ENCODE measurements around the gene COPA.

- TF ChIP-seq CTCF (IDR thresholded peaks at IDR 0.05; ENCODE audit: insufficient read depth, low read length, poor library complexity, severe bottlenecking) = no peak
- no peak for TF ChIP-seq EZH2phosphoT487 (conservative IDR thresholded peaks at IDR 0.05; ENCODE audit: low read length)
These were observed 10.5 kb downstream of the COPA start for GRCh38 chr1:160332516-160332915.
